ENCODE results near the gene SLC45A2.
A peak's percentile ranks its signal among the peaks of the same experiment; 100 is the strongest.

Gene SLC45A2

GRCh38 chr5:33964132-33964700 is 20.3 kb downstream of the SLC45A2 start:
- no peak for FAIRE-seq

- FAIRE-seq: no peak
Observed at GRCh38 chr5:33958176-33958575, 26.3 kb downstream of the SLC45A2 start.

GRCh38 chr5:33957577-33958150 is 26.8 kb downstream of the SLC45A2 start:
- no peak for FAIRE-seq

GRCh38 chr5:33952175-33952574 is 32.3 kb downstream of the SLC45A2 start:
- FAIRE-seq: peak; percentile 30

GRCh38 chr5:33944543-33945132 is 39.9 kb downstream of the SLC45A2 start:
- no peak for FAIRE-seq

DNA sequence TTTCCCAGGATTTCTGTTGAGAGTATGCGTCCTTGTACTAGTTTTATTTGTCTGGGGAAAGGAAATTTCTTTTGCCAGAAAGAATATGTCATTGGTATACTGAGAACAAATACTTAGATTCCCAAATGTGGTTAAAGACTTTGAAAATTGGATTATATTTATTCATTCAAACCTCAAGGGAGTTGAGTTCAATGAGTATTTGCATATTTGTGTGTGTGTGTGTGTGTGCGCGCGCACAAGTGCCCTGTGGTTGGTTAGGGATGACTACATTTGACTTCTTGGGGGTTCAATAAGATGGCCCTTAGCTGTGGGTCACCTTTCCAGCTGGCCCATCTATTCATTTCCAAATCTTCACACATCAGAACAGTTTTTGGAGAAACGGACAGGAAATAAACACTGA is 43.4 kb downstream of the SLC45A2 start:
- FAIRE-seq: no peak

- FAIRE-seq: no peak
Observed at GRCh38 chr5:33939556-33940262, 44.8 kb downstream of the SLC45A2 start.

GRCh38 chr5:33938881-33939280 is 45.6 kb downstream of the SLC45A2 start:
- FAIRE-seq: no peak

DNA sequence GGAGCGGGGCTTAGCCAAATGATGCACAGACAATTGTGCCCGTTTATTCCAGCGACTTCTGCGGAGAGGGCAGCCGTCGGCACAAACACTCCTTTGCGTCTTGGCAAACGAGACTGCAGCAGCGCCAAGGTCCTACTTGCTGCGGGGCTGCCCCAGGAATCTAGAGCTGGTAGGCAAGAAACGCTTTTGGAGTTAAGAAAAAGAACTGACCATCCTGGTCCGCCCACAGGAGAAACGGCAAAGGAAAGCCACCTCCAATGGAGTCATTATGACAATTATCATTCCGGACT is 46.0 kb downstream of the SLC45A2 start:
- no peak for FAIRE-seq

DNA sequence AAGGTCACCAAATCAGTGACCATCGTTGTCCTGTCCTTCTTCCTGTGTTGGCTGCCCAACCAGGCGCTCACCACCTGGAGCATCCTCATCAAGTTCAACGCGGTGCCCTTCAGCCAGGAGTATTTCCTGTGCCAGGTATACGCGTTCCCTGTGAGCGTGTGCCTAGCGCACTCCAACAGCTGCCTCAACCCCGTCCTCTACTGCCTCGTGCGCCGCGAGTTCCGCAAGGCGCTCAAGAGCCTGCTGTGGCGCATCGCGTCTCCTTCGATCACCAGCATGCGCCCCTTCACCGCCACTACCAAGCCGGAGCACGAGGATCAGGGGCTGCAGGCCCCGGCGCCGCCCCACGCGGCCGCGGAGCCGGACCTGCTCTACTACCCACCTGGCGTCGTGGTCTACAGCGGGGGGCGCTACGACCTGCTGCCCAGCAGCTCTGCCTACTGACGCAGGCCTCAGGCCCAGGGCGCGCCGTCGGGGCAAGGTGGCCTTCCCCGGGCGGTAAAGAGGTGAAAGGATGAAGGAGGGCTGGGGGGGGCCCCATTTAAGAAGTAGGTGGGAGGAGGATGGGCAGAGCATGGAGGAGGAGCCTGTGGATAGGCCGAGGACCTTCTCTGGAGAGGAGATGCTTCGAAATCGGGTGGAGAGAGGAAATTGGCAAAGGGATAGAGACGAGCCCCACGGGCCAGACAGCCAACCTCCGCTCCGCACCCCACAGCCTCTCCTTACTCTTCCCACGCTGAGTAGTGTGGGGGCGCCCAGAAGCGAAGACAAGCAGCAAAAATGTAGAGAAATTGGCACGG is 46.6 kb downstream of the SLC45A2 start:
- no peak for FAIRE-seq

DNA sequence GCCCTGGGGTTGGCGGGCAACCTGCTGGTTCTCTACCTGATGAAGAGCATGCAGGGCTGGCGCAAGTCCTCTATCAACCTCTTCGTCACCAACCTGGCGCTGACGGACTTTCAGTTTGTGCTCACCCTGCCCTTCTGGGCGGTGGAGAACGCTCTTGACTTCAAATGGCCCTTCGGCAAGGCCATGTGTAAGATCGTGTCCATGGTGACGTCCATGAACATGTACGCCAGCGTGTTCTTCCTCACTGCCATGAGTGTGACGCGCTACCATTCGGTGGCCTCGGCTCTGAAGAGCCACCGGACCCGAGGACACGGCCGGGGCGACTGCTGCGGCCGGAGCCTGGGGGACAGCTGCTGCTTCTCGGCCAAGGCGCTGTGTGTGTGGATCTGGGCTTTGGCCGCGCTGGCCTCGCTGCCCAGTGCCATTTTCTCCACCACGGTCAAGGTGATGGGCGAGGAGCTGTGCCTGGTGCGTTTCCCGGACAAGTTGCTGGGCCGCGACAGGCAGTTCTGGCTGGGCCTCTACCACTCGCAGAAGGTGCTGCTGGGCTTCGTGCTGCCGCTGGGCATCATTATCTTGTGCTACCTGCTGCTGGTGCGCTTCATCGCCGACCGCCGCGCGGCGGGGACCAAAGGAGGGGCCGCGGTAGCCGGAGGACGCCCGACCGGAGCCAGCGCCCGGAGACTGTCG is 47.3 kb downstream of the SLC45A2 start:
- FAIRE-seq: no peak

DNA sequence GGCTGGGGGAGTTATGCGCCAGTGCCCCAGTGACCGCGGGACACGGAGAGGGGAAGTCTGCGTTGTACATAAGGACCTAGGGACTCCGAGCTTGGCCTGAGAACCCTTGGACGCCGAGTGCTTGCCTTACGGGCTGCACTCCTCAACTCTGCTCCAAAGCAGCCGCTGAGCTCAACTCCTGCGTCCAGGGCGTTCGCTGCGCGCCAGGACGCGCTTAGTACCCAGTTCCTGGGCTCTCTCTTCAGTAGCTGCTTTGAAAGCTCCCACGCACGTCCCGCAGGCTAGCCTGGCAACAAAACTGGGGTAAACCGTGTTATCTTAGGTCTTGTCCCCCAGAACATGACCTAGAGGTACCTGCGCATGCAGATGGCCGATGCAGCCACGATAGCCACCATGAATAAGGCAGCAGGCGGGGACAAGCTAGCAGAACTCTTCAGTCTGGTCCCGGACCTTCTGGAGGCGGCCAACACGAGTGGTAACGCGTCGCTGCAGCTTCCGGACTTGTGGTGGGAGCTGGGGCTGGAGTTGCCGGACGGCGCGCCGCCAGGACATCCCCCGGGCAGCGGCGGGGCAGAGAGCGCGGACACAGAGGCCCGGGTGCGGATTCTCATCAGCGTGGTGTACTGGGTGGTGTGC is 48.0 kb downstream of the SLC45A2 start, which contains the start of gene RXFP3:
RXFP3 (plus strand) TSS at position 6 of the 636 bp plus-strand sequence; CDS start at position 361, 355 bp downstream.
- no peak for FAIRE-seq

GRCh38 chr5:33936004-33936380 is 48.5 kb downstream of the SLC45A2 start:
- no peak for FAIRE-seq

- no peak for FAIRE-seq
Observed at GRCh38 chr5:33934176-33934575, 50.3 kb downstream of the SLC45A2 start.

- FAIRE-seq: no peak
Observed at GRCh38 chr5:33933723-33934169, 50.7 kb downstream of the SLC45A2 start.

DNA sequence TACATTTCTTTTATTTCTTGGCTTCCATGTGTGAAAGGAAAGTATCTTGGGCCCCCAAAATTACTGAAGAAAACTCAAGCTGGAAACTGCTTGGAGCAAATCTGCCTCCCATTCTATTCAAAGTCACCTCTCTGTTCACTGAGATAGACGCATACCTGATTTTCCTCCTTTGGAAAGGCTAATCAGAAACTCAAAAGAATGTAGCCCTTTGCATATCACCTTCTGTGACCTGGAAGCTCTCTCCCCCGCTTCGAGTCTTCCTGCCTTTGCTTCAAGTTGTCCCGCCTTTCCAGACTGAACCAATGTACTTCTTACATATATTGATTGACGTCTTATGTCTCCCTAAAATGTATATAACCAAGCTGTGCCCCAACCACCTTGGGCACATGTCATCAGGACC is 53.4 kb downstream of the SLC45A2 start:
- no peak for FAIRE-seq

DNA sequence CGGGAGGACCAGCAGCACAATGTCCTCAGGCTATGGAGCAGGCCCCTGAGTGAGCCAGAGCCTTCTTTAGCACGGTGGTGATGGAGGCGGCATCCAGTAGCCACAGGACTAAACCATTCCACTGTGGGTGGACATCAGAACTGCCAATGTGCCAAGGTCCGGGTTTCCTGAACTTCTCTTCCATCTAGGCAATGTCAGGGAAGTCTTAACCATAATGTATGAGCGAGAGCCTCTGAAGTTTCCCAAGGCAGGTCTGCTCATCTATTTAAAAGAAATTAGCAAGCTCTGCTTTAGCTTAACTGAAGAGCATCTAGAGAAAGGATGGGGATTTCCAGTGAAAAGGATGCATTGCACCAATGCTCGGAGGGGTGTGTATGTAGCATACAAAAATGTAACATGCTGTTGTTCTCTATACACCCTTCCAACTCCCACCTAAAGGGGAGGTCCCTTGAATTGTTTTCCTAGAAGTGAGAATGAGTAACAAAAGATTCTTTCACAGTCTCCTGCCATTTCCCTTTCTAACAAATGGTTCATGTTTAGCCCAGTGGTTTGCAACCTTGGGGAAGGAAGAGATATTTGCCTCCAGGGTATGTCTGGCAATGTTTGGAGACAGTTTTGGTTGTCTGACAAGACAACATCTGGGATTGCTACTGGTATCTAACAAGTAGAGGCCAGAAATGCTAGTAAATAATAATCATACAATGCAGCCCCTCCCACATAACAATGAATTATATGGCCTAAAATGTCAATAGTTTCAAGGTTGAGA is 54.4 kb downstream of the SLC45A2 start:
- no peak for FAIRE-seq

DNA sequence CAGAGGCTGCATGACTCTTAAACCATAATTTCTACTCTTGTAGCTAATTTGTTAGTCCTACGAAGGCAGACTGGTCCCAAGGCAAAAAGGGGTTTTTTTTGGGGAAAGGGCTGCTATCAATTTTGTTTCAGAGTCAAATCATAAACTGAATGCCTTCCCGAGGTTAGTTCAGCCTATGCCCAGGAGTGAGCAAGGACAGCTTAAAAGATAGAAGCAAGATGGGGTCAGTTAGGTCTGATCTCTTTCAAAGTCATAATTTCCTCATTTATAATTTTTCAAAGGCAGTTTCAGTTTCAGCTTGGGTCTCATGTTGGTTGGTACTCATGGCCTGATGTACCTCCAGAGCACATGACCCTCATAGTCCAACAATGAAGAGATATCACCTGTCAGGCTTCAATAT is 56.2 kb downstream of the SLC45A2 start:
- FAIRE-seq: no peak

DNA sequence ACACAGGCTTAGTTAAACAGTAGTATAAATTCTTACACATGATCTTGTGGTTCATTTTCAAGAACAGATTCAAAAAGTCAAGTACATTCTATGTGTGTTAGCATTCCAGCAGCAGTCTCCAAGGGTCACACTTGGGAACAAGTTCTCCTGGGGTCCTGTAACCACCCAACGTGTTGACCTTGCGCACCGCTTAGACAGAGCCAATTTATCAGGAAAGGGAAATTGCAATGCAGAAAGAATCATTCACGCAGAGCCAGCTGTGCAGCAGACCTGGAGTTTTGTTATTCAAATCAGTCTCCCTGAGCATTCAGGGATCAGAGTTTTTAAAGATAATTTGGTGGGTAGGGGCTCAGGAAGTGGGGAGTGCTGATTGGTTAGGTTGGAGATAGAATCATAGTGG is 56.8 kb downstream of the SLC45A2 start:
- FAIRE-seq: no peak

DNA sequence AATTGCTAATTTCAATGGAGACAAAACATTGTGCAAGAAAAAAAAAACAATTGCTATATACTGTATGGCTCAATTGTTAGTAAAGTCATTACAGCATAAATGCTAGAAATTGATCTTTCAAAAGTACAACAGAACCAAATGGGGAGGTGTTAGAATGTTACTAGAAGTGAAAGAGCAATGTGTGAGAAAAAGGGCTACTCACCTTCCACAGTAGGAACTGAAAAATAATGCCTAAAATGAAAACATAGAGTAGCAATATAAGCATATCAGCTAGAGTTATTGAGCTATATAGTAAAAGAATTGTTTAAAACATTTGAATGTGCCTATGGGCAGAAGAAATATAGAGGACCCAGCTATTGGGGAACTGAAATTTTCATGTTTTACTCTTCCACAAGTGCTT is 59.2 kb downstream of the SLC45A2 start:
- no peak for FAIRE-seq

GRCh38 chr5:33921002-33921401 is 63.5 kb downstream of the SLC45A2 start:
- no peak for FAIRE-seq

All from islet of Langerhans (tissue), 1 donor.